ENCODE measurements around the gene SLCO2B1.

The SLCO2B1 gene

GRCh38 chr11:75208446-75208845 is 57.5 kb downstream of the SLCO2B1 start:
- DNase-seq (ENCODE audit: insufficient read length, low spot score): no peak
- no peak for FAIRE-seq

GRCh38 chr11:75212411-75212810 is 61.5 kb downstream of the SLCO2B1 start:
- no peak for DNase-seq (ENCODE audit: insufficient read length, low spot score)
- FAIRE-seq: no peak

- peak; percentile 67 for DNase-seq (ENCODE audit: insufficient read length, low spot score)
Observed at GRCh38 chr11:75214411-75214821, 63.5 kb downstream of the SLCO2B1 start.

GRCh38 chr11:75214843-75215242 is 63.9 kb downstream of the SLCO2B1 start:
- FAIRE-seq: no peak
- DNase-seq (ENCODE audit: insufficient read length, low spot score): no peak

More at GRCh38 chr11:75214411-75214821, 63.5 kb downstream of the SLCO2B1 start:
- peak; percentile 72 for FAIRE-seq

GRCh38 chr11:75219869-75220268 is 69.0 kb downstream of the SLCO2B1 start:
- DNase-seq (ENCODE audit: insufficient read length, low spot score) (no peak), FAIRE-seq (no peak)

- no peak for FAIRE-seq
- no peak for DNase-seq (ENCODE audit: insufficient read length, low spot score)
Observed at GRCh38 chr11:75223954-75224643, 73.2 kb downstream of the SLCO2B1 start.

- FAIRE-seq (no peak), DNase-seq (ENCODE audit: insufficient read length, low spot score) (no peak)
Observed at GRCh38 chr11:75225794-75226193, 74.9 kb downstream of the SLCO2B1 start.

GRCh38 chr11:75229466-75229865 is 78.6 kb downstream of the SLCO2B1 start:
- FAIRE-seq: no peak
- no peak for DNase-seq (ENCODE audit: insufficient read length, low spot score)

- FAIRE-seq (no peak), DNase-seq (ENCODE audit: insufficient read length, low spot score) (no peak)
Observed at GRCh38 chr11:75230621-75231020, 79.7 kb downstream of the SLCO2B1 start.

- DNase-seq (ENCODE audit: insufficient read length, low spot score) (no peak), FAIRE-seq (peak; percentile 45)
Observed at GRCh38 chr11:75233754-75234172, 82.9 kb downstream of the SLCO2B1 start.

- no peak for FAIRE-seq
- no peak for DNase-seq (ENCODE audit: insufficient read length, low spot score)
Observed at GRCh38 chr11:75236062-75236461, 85.2 kb downstream of the SLCO2B1 start.

GRCh38 chr11:75237050-75237449 is 86.1 kb downstream of the SLCO2B1 start:
- no peak for DNase-seq (ENCODE audit: insufficient read length, low spot score)
- no peak for FAIRE-seq

GRCh38 chr11:75238595-75239440 is 87.9 kb downstream of the SLCO2B1 start:
- DNase-seq (ENCODE audit: insufficient read length, low spot score): no peak

GRCh38 chr11:75239531-75240290 is 88.8 kb downstream of the SLCO2B1 start:
- FAIRE-seq: no peak
- DNase-seq (ENCODE audit: insufficient read length, low spot score): no peak

More at GRCh38 chr11:75238595-75239440, 87.9 kb downstream of the SLCO2B1 start:
- no peak for FAIRE-seq

GRCh38 chr11:75240311-75241035 is 89.6 kb downstream of the SLCO2B1 start, which contains the start of gene TPBGL:
Gene TPBGL (plus strand): TSS chr11:75240774. CDS start chr11:75241050, 276 bp downstream.
- no peak for FAIRE-seq
- DNase-seq (ENCODE audit: insufficient read length, low spot score): no peak

- peak; percentile 71 for FAIRE-seq
- peak; percentile 99 for DNase-seq (ENCODE audit: insufficient read length, low spot score)
Observed at GRCh38 chr11:75241036-75241905, 90.4 kb downstream of the SLCO2B1 start.

GRCh38 chr11:75241906-75242644 is 91.2 kb downstream of the SLCO2B1 start:
- no peak for FAIRE-seq
- DNase-seq (ENCODE audit: insufficient read length, low spot score): no peak

GRCh38 chr11:75242722-75243600 is 92.1 kb downstream of the SLCO2B1 start:
- FAIRE-seq (no peak), DNase-seq (ENCODE audit: insufficient read length, low spot score) (no peak)

Measured in GM19239 (cell line).